ENCODE measurements around the gene PRKAB2. TPM values are rescaled to one million over a fixed set of nuclear protein-coding genes. Genes with fewer than 3 reads are reported as not detected.
A peak's percentile ranks its signal among the peaks of the same experiment; 100 is the strongest.
"Not testable (repeated sequence)": the region's sequence is repeated elsewhere in the genome, so short reads cannot be mapped to it uniquely, and the experiment has no call there.

The PRKAB2 gene
- total and polyA plus RNA-seq, 4 experiments from 2014 or later: 1.8 to 24.5 (median 11.5) TPM

DNA sequence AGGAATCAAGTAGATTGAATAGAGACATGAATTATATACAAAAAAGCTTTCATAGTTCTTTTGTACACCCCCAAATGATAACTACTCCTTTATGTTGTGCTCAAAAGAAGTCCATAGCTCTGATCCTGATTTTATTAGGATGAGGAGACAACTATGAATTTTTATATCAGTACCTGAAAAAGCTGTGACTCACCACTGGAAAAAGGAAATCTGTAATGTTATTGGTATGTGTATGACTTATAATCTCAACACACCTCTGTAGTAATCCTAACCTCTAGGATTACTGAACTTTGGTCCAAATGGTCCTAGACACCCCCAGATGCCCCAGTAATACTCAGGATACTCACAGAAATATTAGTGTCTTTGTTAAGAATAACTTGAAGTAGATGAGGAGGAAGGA, 10.2 kb downstream of the PRKAB2 start:
- Histone ChIP-seq H3K9me3 (ENCODE audit: control insufficient read depth in 1 of 2, low read length in 2 of 2) (no peaks in the 10 kb centered on the region), H3K27ac (ENCODE audit: low read depth, low read length) (no peak overlapping the region), H3K4me1 (ENCODE audit: insufficient read depth, low read length) (no peaks in the 10 kb centered on the region), H3K27me3 (ENCODE audit: insufficient read depth, low read length) (no peaks in the 10 kb centered on the region), H3K4me3 (ENCODE audit: low read length in 2 of 2) (no peak overlapping the region), H3K36me3 (ENCODE audit: insufficient read depth, low read length) (peaks cover 50% of the 10 kb centered on the region)
- intact Hi-C loops (cut with micrococcal nuclease): no loop called here
- CTCF ChIA-PET (ENCODE audit: partially characterized antibody): interaction anchor here (0.6 to 1.5 kb wide), 4 partner anchors 10 to 367 kb away, joined by 3 to 4 read pairs (median 3); partner anchors contain the start of genes CHD1L and PRKAB2
- Mint-ChIP-seq H3K36me3 (peaks cover 72 to 86% of the 10 kb centered on the region in 2 donors), H3K27me3 (no peaks in the 10 kb centered on the region), H3K9me3 (peaks cover 0 to 2% (median 0%) of the 10 kb centered on the region in 8 donors), H3K4me3 (no peak overlapping the region), H3K27ac (no peak overlapping the region), H3K4me1 (peaks cover 0 to 3% (median 0%) of the 10 kb centered on the region in 4 donors)
- DNase-seq: no peak
- POLR2A ChIA-PET (ENCODE audit: partially characterized antibody): interaction anchor here (1.0 to 1.2 kb wide), 3 partner anchors 10 to 11 kb away, joined by 3 to 7 read pairs (median 3); partner anchors contain the start of gene PRKAB2

DNA sequence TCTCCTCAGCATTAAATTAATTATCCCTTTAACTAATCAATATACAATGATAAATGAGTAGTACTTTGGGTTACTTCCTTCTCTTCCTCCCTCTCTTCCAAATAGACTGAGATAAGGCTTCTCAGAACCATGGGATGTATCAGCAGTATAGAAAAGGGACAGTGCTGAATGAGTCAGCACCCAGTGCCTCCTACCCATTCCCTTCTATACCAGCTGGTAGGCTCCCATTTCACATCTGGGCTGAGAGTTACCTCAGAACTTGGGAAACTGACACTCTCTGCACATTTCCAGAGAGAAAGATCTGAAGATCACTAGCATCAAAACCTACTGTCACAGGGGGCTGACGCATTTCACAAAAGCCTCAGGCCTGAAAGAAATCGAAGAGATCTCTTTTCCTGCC, 15.2 kb downstream of the PRKAB2 start:
- H3K27ac ChIP-seq (ENCODE audit: low read depth, low read length); H3K4me3 ChIP-seq (ENCODE audit: low read length in 2 of 2); POLR2A ChIA-PET (ENCODE audit: partially characterized antibody); intact Hi-C loops (cut with micrococcal nuclease); DNase-seq; H3K9me3 Mint-ChIP-seq; H3K27me3 ChIP-seq (ENCODE audit: insufficient read depth, low read length); CTCF ChIA-PET (ENCODE audit: partially characterized antibody); H3K4me1 Mint-ChIP-seq; H3K4me3 Mint-ChIP-seq; H3K27me3 Mint-ChIP-seq; H3K9me3 ChIP-seq (ENCODE audit: control insufficient read depth in 1 of 2, low read length in 2 of 2); H3K4me1 ChIP-seq (ENCODE audit: insufficient read depth, low read length): not testable (repeated sequence)
- peak overlapping the region in 1 of 7 donors; percentile 57 for H3K27ac Mint-ChIP-seq
- H3K36me3 ChIP-seq (ENCODE audit: insufficient read depth, low read length): peaks cover 40% of the 10 kb centered on the region
- peaks cover 72 to 79% of the 10 kb centered on the region in 2 donors for H3K36me3 Mint-ChIP-seq

DNA sequence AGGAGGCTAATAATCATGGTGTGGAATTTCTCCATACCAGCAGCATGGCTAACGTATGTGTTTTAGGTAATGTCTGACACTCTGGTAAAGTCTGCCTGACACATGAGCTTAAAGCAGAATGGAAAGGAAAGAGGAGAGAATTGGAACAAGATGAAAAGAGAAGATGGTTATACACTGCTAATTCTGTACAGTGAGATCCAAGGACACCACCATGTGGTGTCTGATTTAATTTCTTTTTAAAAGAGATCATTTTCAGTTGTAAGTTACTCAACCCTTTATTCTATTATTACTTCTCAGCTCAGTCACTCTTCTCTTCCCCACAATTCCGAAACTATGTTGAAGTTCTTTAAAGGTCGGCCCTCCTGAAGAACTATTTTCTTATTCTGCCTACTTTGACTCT, 15.6 kb downstream of the PRKAB2 start:
- Histone ChIP-seq H3K4me3 (ENCODE audit: low read length in 2 of 2) (no peak overlapping the region), H3K9me3 (ENCODE audit: control insufficient read depth in 1 of 2, low read length in 2 of 2) (no peaks in the 10 kb centered on the region), H3K36me3 (ENCODE audit: insufficient read depth, low read length) (peaks cover 39% of the 10 kb centered on the region), H3K4me1 (ENCODE audit: insufficient read depth, low read length) (no peaks in the 10 kb centered on the region), H3K27me3 (ENCODE audit: insufficient read depth, low read length) (no peaks in the 10 kb centered on the region), H3K27ac (ENCODE audit: low read depth, low read length) (no peak overlapping the region)
- no peaks in the 10 kb centered on the region for H3K27me3 Mint-ChIP-seq
- no peak overlapping the region for H3K4me3 Mint-ChIP-seq
- H3K4me1 Mint-ChIP-seq: no peaks in the 10 kb centered on the region
- H3K27ac Mint-ChIP-seq: no peak overlapping the region
- peaks cover 72 to 78% of the 10 kb centered on the region in 2 donors for H3K36me3 Mint-ChIP-seq
- ChIA-PET CTCF (ENCODE audit: partially characterized antibody) (no interaction called here), POLR2A (ENCODE audit: partially characterized antibody) (no interaction called here)
- DNase-seq: no peak
- H3K9me3 Mint-ChIP-seq: peaks cover 0 to 2% (median 0%) of the 10 kb centered on the region in 8 donors
- intact Hi-C loops (cut with micrococcal nuclease): no loop called here

DNA sequence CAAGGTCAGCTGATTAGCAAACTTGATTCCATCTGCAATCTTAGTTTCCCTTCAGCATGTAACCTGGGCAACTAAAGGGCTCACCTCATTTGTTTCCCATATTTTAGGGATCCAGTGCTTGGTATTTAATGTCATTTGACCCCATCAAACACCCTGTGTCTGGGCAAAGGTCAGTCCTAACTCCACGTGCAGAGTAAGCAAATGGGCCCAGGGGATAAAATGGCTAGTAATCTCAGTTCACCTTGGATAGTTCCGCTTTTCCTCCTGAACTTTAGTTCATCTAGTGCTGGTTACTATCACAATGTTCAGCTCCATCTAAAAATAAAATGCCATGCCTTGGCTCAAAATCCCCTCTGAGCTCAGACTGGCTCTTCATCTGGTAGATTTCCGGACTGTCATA, 19.5 kb downstream of the PRKAB2 start:
- Histone ChIP-seq H3K27me3 (ENCODE audit: insufficient read depth, low read length) (no peaks in the 10 kb centered on the region), H3K4me3 (ENCODE audit: low read length in 2 of 2) (no peak overlapping the region), H3K36me3 (ENCODE audit: insufficient read depth, low read length) (peaks cover 2% of the 10 kb centered on the region), H3K9me3 (ENCODE audit: control insufficient read depth in 1 of 2, low read length in 2 of 2) (no peaks in the 10 kb centered on the region), H3K4me1 (ENCODE audit: insufficient read depth, low read length) (no peaks in the 10 kb centered on the region), H3K27ac (ENCODE audit: low read depth, low read length) (no peak overlapping the region)
- no peaks in the 10 kb centered on the region for H3K9me3 Mint-ChIP-seq
- no peaks in the 10 kb centered on the region for H3K27me3 Mint-ChIP-seq
- ChIA-PET CTCF (ENCODE audit: partially characterized antibody) (no interaction called here), POLR2A (ENCODE audit: partially characterized antibody) (no interaction called here)
- no peaks in the 10 kb centered on the region for H3K4me1 Mint-ChIP-seq
- no peak overlapping the region for H3K4me3 Mint-ChIP-seq
- no peak overlapping the region for H3K27ac Mint-ChIP-seq
- intact Hi-C loops (cut with micrococcal nuclease): no loop called here
- no peak for DNase-seq
- H3K36me3 Mint-ChIP-seq: peaks cover 37 to 51% of the 10 kb centered on the region in 2 donors

DNA sequence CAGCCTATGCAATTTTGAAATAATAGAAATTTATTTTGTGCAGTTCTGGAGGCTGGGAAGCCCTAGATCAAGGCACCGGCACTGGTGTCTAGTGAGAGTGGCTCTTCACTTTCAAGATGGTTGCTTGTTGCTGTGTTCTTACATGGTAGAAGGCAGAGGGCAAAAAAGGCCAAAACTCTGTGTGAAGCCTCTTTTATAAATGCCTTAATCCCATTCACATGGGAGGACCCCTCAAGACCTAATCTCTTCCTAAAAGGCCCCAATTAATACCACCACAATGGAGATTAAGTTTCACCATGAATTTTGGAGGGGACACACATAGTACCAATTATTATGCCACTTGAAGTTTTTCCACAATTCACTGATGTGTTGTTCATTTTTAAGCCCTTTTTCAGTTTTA, 21.0 kb downstream of the PRKAB2 start:
- CTCF ChIA-PET (ENCODE audit: partially characterized antibody): interaction anchor here (1.0 kb wide), 1 partner anchor 8 kb away, joined by 4 read pairs; no protein-coding TSS in a partner anchor
- DNase-seq: no peak
- no peaks in the 10 kb centered on the region for H3K27me3 ChIP-seq (ENCODE audit: insufficient read depth, low read length)
- POLR2A ChIA-PET (ENCODE audit: partially characterized antibody): no interaction called here
- Mint-ChIP-seq H3K4me3 (no peak overlapping the region), H3K4me1 (no peaks in the 10 kb centered on the region), H3K27me3 (no peaks in the 10 kb centered on the region), H3K36me3 (peaks cover 23 to 36% of the 10 kb centered on the region in 2 donors), H3K9me3 (no peaks in the 10 kb centered on the region), H3K27ac (no peak overlapping the region)
- no peak overlapping the region for H3K4me3 ChIP-seq (ENCODE audit: low read length in 2 of 2)
- intact Hi-C loops (cut with micrococcal nuclease): no loop called here
- H3K4me1 ChIP-seq (ENCODE audit: insufficient read depth, low read length): no peaks in the 10 kb centered on the region
- no peak overlapping the region for H3K27ac ChIP-seq (ENCODE audit: low read depth, low read length)
- H3K36me3 ChIP-seq (ENCODE audit: insufficient read depth, low read length): no peaks in the 10 kb centered on the region
- H3K9me3 ChIP-seq (ENCODE audit: control insufficient read depth in 1 of 2, low read length in 2 of 2): no peaks in the 10 kb centered on the region

DNA sequence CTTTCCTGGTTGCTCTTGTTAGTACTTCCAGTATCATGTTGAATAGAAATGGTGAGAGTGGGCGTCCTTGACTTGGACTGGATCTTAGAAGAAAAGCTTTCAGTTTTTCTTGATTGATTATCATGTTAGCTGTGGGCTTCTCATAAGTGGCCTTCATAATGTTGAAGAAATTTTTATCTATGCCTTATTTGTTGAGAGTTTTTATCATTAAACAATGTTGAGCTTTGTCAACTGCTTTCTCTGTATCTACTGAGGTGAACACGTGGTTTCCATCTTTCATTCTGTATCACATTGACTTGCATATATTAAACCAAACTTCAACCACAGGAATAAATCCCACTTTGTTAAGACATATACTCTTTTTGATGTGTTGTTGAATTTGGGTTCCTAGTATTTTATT, 29.4 kb downstream of the PRKAB2 start:
- no peaks in the 10 kb centered on the region for H3K4me1 ChIP-seq (ENCODE audit: insufficient read depth, low read length)
- ChIA-PET CTCF (ENCODE audit: partially characterized antibody) (interaction anchor here (1.1 kb wide), 1 partner anchor 9 kb away, joined by 4 read pairs; no protein-coding TSS in a partner anchor), POLR2A (ENCODE audit: partially characterized antibody) (no interaction called here)
- H3K9me3 Mint-ChIP-seq: peaks cover 0 to 2% (median 0%) of the 10 kb centered on the region in 8 donors
- H3K27ac Mint-ChIP-seq: no peak overlapping the region
- H3K9me3 ChIP-seq (ENCODE audit: control insufficient read depth in 1 of 2, low read length in 2 of 2): no peaks in the 10 kb centered on the region
- DNase-seq: no peak
- H3K4me3 ChIP-seq (ENCODE audit: low read length in 2 of 2): no peak overlapping the region
- intact Hi-C loops (cut with micrococcal nuclease): no loop called here
- H3K27ac ChIP-seq (ENCODE audit: low read depth, low read length): no peak overlapping the region
- H3K27me3 ChIP-seq (ENCODE audit: insufficient read depth, low read length): no peaks in the 10 kb centered on the region
- no peaks in the 10 kb centered on the region for H3K4me1 Mint-ChIP-seq
- H3K27me3 Mint-ChIP-seq: peaks cover 11 to 14% of the 10 kb centered on the region in 2 donors
- H3K36me3 Mint-ChIP-seq: no peaks in the 10 kb centered on the region
- H3K4me3 Mint-ChIP-seq: no peak overlapping the region
- H3K36me3 ChIP-seq (ENCODE audit: insufficient read depth, low read length): no peaks in the 10 kb centered on the region

DNA sequence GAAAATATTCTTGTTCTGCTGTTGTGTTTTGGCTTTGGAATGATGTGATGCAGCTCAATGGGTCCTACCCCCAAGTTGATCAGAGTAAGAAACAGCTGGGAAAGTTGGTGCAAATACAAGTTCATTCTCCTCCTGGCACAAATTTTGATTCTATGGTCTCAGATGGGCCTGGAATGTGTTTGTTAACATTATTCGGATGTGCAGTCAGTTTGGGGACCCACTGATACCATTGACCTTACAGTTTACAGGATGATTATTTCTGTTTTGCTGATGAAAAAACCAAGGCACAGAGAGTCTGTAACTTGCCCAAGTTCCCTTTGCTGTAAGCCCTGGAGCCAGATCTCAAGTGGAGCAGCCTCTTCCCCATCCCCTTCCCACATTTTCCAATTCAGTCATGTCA, 41.5 kb downstream of the PRKAB2 start:
- H3K4me1 ChIP-seq (ENCODE audit: insufficient read depth, low read length); H3K36me3 Mint-ChIP-seq; H3K9me3 ChIP-seq (ENCODE audit: control insufficient read depth in 1 of 2, low read length in 2 of 2); POLR2A ChIA-PET (ENCODE audit: partially characterized antibody); intact Hi-C loops (cut with micrococcal nuclease); DNase-seq; H3K9me3 Mint-ChIP-seq; H3K4me3 ChIP-seq (ENCODE audit: low read length in 2 of 2); H3K27ac Mint-ChIP-seq; H3K27ac ChIP-seq (ENCODE audit: low read depth, low read length); H3K27me3 ChIP-seq (ENCODE audit: insufficient read depth, low read length); H3K36me3 ChIP-seq (ENCODE audit: insufficient read depth, low read length); H3K4me1 Mint-ChIP-seq; H3K4me3 Mint-ChIP-seq; CTCF ChIA-PET (ENCODE audit: partially characterized antibody): not testable (repeated sequence)
- H3K27me3 Mint-ChIP-seq: peaks cover 8 to 15% of the 10 kb centered on the region in 2 donors
